BJ (cell line): ENCODE results near the gene BHLHE40. TPM values are rescaled to one million over a fixed set of nuclear protein-coding genes. Genes with fewer than 3 reads are reported as not detected.

Experiments used
- CTCF ChIA-PET: fragments of 350-600 bp; formaldehyde crosslinking; extraction: SDS; loops from one replicate; lab custom pipeline; 2021; ENCODE audit warnings: antibody characterized with exemption, inconsistent platforms; lab: Yijun Ruan, JAX
- POLR2A ChIA-PET: fragments of 300-600 bp; sonication (Branson Sonifier 250); formaldehyde crosslinking; extraction: SDS; loops from one replicate; lab custom pipeline; 2021; ENCODE audit warnings: antibody characterized with exemption; lab: Charles Lee
- DNase-seq: peaks from one replicate; pipeline ENCODE4 v3.0.0-alpha.2; 2011; ENCODE audit warnings: low read depth
- H3K27me3 ChIP-seq: 2 replicates; pipeline ENCODE4 v1.6.0; 2011; ENCODE audit warnings: low read length; ENCODE audit not compliant: control insufficient read depth, insufficient read depth
- H3K36me3 ChIP-seq: 2 replicates; pipeline ENCODE4 v1.5.1; 2011; ENCODE audit warnings: low read length; ENCODE audit not compliant: control insufficient read depth, insufficient read depth
- H3K4me3 ChIP-seq: 2 replicates; pipeline ENCODE4 v1.5.1; 2011; ENCODE audit warnings: low read depth, mild to moderate bottlenecking, control low read depth, low read length
- CTCF ChIP-seq: IDR thresholded peaks from 2 replicates; pipeline ENCODE4 v1.5.1; 2011; ENCODE audit warnings: low read depth, mild to moderate bottlenecking, control low read depth, inconsistent platforms, low read length, moderate library complexity; ENCODE audit not compliant: insufficient read depth
- polyA plus RNA-seq: library from polyadenylated mRNA; depleted of rRNA; stranded (reverse); fragments of >200 nt; gene quantifications from 2 replicates; pipeline ENCODE4 v1.2.3, GENCODE V29; 2011

The BHLHE40 gene
- polyA plus RNA-seq, 1 experiment: 18.8 TPM

DNA sequence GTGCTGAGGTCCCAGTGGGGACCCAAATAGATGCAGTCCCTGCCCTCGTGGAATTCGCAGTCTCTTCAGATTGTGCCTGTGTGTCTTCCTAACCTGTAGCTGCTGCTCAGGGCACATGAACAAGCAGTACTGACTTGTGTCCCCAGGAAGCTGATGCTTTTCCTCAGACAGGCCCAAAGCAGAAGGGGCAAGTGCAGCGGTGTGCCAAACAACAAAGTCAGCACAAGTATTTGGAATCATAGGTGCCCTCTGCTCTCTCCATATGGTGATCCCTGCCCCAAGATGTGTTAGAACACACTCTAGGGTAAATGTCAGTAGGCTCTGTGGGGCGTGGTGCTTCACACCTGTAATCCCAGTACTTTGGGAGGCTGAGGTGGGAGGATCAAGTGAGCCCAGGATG, 21.9 kb downstream of the BHLHE40 start:
- Histone ChIP-seq H3K4me3 (no peak overlapping the region), H3K27me3 (no peaks in the 10 kb centered on the region), H3K36me3 (no peaks in the 10 kb centered on the region)
- no peak for TF ChIP-seq CTCF
- ChIA-PET CTCF (interaction anchor here (1.4 kb wide), 1 partner anchor 289 kb away, joined by 3 read pairs; no protein-coding TSS in a partner anchor), POLR2A (no interaction called here)
- DNase-seq: no peak

DNA sequence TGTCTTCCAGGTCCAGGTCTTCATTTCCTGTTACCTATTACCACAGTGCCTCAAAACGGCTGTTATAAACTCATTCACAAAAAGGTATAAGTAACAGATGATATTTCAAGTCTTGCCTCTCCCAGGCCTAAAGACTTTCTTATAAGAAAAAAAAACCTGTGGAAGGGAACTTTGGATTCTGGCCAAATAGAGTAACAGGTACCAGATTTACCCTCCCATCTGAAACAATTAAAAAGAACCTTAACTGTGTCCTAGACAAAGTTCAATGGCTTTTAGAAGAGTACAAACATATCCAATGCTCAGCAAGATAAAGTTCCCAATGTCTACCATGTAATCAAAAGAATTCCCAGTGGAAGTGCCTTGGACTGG, 22.6 kb downstream of the BHLHE40 start:
- no peak overlapping the region for H3K4me3 ChIP-seq
- TF ChIP-seq CTCF: no peak
- ChIA-PET POLR2A (no interaction called here), CTCF (interaction anchor here (1.4 kb wide), 1 partner anchor 290 kb away, joined by 3 read pairs; no protein-coding TSS in a partner anchor)
- H3K36me3 ChIP-seq: no peaks in the 10 kb centered on the region
- DNase-seq: no peak
- no peaks in the 10 kb centered on the region for H3K27me3 ChIP-seq

- Histone ChIP-seq H3K4me3 (no peak overlapping the region), H3K36me3 (no peaks in the 10 kb centered on the region), H3K27me3 (no peaks in the 10 kb centered on the region)
- POLR2A ChIA-PET: no interaction called here
- TF ChIP-seq CTCF: no peak
- DNase-seq: no peak
- CTCF ChIA-PET: interaction anchor here (1.0 to 1.4 kb wide), 2 partner anchors 56 to 290 kb away, joined by 3 read pairs; no protein-coding TSS in a partner anchor
These were observed 23.1 kb downstream of the BHLHE40 start for GRCh38 chr3:5002174-5002870.

DNA sequence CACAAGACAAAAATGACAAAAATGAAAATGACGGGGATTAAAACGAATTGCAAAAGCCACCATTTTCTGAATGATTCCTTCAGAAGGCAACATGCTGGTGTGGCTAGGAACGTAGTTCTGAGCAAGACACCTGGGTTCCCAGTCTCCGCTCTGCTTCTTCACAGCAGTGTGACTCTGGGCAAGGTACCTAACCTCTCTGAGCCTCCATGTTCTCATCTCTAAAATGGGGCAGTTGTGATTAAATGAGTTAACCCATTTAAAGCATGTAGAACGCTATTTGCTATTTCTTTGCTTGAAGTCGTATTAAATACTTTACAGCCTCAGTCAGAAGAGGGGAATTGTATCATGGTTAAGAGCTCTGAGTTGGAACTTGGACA, 23.6 kb downstream of the BHLHE40 start:
- ChIA-PET CTCF (interaction anchor here (1.0 kb wide), 1 partner anchor 56 kb away, joined by 3 read pairs; no protein-coding TSS in a partner anchor), POLR2A (no interaction called here)
- no peaks in the 10 kb centered on the region for H3K27me3 ChIP-seq
- no peak overlapping the region for H3K4me3 ChIP-seq
- no peak for DNase-seq
- no peaks in the 10 kb centered on the region for H3K36me3 ChIP-seq
- no peak for TF ChIP-seq CTCF

DNA sequence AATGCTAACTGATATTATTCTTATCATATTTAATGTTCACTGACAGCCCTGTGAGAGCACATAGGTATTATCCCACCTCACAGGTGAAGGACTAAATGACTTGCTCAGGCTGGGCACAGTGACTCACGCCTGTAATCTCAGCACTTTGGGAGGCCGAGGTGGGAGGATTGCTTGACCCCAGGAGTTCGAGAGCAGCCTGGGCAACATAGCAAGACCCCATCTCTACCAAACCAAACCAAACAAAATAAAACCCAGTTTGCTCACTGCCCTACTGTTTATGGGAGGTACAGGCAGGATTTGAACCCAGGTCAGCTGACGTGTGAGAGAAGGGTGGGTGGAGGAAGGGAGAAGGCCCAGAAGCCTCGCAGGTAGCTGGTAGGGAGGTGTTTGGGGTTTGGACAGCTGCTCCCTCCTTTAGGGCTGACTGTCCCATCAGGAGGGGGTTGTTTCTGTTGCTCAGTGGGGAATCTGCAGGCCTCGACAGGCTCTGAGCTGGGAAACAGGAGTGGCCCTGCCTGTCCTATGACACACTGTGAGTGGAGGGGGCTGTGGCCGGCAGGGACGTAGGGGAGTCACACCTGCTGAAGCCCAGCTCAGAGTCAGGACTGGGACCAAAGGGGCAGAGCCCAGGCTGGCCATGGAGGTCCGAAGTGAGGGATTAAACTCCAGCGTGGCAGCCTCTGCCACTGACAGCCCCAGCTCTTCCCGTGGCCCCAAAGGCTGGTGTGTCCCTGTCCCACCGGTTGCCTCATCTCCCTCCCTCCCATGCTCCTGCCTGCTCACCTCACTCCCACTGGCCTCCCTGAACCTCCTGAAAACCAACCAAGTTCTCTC, 25.3 kb downstream of the BHLHE40 start:
- Histone ChIP-seq H3K4me3 (no peak overlapping the region), H3K36me3 (no peaks in the 10 kb centered on the region), H3K27me3 (no peaks in the 10 kb centered on the region)
- DNase-seq: no peak
- ChIA-PET POLR2A (no interaction called here), CTCF (no interaction called here)
- no peak for TF ChIP-seq CTCF
